Activated T-cell treated with anti-CD3 and anti-CD28 coated beads, Interleukin-2, amount 50 U/mL, for 1 hour (primary cell): Measurements from ENCODE around the gene DHTKD1.
"Not testable (repeated sequence)": the region's sequence is repeated elsewhere in the genome, so short reads cannot be mapped to it uniquely, and the experiment has no call there.

Experiments used
- DNase-seq: peaks from one replicate; pipeline ENCODE4 v3.0.0-alpha.2; 2020

Gene DHTKD1

DNA sequence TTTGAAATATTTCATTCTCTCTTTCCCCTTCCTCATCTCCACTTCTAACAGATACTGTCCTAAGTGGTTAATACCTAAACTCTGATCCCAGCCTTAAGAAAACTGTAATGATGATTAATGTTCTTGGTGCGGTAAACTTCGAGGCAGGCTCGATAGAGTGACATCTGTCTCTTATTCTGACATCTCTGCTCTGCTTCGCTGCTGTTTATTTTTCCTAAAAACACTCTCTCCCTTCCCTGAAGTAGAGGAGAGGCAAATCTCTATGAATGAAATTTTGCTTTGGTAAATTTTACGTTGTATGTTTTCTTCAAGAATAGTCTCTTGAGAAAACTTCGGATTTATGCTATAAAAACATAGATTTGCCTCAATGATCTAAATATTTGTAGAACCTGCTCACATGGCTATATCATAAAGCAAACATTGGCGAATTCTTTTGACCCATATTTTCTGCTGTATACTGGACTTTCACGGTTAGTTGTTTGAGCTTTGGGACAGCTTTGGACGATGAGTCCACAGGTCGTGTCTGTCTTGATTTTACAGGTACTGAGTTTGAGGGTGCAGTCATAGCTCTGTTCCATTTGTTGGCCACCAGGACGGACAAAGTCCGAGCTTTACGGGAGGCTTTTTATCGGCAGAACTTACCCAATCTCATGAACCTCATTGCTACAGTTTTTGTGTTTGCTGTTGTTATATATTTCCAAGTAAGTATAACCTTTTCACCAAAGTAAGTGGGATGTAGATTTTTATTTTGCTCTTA, 87.8 kb downstream of the DHTKD1 start:
- no peak for DNase-seq

DNA sequence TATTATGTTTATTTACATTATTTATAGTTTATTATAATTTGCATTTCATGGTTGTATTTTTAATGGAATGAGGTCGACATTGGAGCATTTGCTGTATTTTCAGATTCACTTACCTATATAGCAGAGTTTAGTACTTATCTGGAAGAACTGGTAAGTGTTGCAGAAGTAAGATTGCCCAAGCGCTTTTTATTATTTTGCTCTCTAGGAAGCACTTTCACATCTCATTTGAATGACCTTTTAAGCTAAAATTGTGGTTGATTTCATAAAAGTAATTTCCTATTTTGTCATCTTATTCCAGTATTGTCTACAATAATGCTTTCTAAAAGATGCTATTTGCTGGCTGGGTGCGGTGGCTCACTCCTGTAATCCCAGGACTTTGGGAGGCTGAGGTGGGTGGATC, 89.4 kb downstream of the DHTKD1 start:
- DNase-seq: no peak

DNA sequence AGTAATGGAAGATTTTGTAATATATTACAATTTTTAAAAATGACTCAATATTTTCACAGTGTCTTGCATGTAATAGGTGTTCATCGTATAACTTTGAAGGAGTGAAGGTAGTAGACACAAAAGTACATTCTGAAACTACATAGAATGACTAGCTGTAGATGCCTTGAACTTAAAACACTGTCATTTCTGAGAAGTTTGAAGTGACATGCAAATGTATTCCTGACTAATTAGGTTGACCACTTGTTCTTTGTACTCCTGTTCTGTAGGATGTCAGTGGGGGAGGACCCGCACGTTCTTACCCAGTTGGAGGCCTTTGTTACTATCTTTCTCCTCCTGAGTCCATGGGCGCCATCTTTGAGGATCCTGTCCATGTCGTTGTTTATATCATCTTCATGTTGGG, 91.9 kb downstream of the DHTKD1 start:
- DNase-seq: no peak

DNA sequence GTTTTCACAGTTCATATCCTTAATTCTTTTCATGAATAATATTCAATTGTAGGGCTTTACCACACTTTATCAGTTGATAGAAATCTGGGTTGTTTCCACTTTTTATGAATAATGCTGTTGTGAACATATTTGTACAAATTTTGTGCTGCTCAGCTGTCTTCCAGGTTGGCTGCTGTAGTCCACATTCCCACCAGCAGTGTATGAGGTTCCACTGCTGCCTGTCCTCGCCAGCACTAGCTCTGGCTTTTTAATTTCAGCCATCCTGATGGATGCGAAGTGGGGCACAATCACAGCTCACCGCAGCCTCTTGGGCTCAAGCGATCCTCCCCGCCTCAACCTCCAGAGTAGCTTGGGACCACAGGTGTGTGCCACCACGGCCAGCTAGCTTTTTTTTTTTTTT, 94.2 kb downstream of the DHTKD1 start:
- no peak for DNase-seq

DNA sequence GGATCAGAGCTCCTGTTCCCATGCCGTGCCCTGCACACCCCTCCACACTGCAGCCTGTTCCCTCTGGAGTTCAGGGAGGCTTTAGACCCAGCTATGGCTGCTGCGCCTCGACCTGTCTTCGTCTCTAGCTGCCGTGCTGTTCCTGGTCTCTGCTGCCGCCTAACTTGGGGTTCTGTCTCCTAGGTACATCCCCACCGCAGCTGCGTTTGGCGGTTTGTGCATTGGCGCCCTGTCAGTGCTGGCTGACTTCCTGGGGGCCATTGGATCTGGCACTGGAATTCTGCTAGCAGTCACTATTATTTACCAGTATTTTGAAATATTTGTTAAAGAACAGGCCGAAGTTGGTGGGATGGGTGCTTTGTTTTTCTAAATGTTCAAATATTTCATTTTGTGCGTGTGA, 95.3 kb downstream of the DHTKD1 start:
- DNase-seq: no peak

DNA sequence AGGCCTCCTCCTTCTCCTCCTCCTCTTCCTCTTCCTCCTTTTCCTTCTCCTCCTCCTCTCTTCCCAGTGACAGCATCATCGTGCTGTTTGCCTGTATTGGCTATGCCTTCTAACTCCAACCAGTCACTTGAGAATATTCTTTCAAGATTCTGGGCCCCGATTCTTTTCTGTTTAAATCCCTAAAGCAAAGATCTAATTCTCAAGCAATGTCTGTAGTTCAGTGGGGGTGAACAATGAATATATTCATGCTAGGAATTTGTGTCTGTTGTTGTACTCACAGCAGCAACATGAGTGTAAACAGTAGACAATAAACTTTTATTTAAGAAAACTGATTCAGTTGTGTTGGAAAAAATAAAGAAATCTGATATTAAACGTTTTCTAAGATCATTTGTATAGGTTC, 96.3 kb downstream of the DHTKD1 start:
- DNase-seq: no peak

DNA sequence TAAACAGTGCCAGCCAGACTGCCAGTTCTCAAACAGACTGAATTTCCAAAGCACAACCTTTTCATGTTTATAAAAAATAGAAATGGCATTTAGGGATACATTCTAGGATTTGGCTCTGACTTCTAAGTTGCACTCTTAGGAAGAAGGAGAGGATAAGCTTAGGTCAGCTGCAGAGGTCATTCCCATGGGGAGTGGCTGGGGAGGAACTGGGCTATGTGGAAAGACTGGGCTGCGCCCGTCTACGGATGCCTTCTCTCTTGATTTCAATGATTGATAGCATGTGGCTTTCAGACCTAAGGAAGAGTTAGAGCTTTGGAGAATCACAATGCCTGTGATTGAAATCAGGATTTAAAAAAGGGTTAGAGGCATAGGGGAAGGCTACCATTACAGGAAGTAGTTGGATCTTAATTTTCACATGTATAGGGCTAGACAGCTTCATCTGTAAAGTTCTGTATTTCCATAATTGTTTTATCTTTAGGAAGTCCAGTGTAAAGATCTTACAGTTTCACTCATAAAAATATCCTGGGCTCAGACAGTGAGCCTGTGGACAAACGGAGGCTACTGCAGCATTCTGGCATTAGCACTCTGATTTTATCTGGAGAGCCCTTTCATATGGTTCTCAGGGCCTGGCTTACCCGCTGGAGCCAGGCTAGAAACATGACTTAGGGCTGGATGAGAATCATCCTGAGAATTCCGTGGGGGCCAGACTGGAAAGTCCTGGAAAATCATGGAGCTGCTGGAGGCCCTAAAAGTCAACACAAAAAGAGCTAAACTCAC, 97.4 kb downstream of the DHTKD1 start:
- no peak for DNase-seq

DNA sequence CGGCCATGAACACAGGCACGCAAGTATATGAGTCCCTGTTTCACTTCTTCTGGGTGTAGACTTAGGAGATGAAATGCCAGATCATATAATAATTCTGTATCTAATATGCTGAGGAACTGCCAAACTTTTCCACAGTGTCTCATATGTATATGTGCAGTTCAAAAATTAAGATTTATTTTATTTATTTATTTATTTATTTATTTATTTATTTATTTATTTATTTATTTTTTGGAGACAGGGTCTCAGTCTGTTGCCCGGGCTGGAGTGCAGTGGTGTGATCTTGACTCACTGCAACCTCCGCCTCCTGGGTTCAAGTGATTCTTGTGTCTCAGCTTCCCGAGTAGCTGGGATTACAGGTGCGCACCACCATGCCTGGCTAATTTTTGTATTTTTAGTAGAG, 102.8 kb downstream of the DHTKD1 start:
- DNase-seq: not testable (repeated sequence)
